SIG-M5 (cell line): Measurements from ENCODE around the gene TMEM30B.

Experiments
- DNase-seq: peaks from one replicate; lab custom pipeline; 2025; lab: John Stamatoyannopoulos, UW

Gene TMEM30B

GRCh38 chr14:61233436-61233956, 47.6 kb downstream of the TMEM30B start:
- DNase-seq: no peak

- DNase-seq: no peak
Observed at GRCh38 chr14:61231810-61232209, 49.3 kb downstream of the TMEM30B start.

DNA sequence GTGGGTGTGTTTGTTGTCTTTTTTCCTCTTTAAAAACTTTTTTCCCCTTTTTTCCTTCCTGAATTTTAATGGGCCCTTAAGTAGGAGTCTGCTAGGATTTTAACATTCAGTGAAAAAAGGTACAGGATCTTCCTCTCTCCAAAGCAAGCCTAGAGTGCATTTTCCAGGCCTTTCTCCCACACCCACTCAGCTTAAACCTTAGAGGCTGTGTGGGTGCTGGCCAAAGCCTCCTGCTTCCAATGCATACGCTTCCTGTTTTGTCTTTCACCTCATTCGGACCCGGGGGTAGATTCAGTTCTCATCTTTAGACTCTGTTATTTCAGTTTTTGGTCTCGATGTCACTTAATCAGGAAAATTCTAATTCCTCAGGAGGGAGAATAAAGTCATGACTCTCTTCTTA, 51.2 kb downstream of the TMEM30B start:
- no peak for DNase-seq

GRCh38 chr14:61229475-61229888, 51.7 kb downstream of the TMEM30B start:
- no peak for DNase-seq

DNA sequence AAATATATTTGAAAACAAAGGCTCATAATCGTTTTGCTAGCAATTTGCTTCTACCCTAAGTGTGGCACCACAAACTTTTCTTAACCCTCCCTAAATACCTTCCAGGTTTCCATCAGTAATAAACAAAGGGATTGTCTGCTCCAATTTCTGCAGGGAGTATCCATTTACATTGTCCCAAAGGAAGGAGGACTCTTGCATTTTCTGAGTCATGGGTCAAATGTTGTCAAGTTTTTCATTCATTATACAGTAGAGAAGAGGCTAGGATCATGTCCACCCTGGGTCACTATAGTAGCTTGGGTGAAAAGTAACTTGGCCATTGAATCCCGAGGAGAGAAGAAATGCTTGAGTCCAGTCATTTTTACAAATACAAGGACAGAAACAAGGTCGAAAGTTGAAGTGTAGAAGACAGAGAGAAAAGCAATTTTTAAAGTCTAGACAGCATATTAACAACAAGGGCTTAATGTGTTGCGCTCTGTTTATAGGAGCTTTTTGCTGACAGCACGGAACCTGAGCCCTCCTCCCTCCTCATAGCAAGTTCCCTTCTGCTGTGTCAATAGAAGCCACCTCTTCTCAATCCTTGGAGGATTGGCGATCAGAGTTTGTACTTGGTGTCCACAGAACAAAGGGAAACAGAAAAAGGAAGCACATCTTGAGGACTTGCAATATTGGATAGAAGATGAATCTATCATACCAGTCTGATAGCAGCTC, 53.1 kb downstream of the TMEM30B start:
- DNase-seq: no peak
